K562 (cell line): Measurements from ENCODE around the gene ZNF428. TPM values are rescaled to one million over a fixed set of nuclear protein-coding genes. Genes with fewer than 3 reads are reported as not detected.
A peak's percentile ranks its signal among the peaks of the same experiment; 100 is the strongest.

Experiments
- ATAC-seq: fragments of 200-7000 bp; cut with Tn5 transposase; 3 replicates; pipeline ENCODE4 v1.9.1; 2020; ENCODE audit warnings: moderate library complexity
- BruUV-seq: library from RNA; stranded (reverse); fragments of 400-500 nt; replicated peaks from 2 replicates; lab custom pipeline; 2021; lab: Mats Ljungman, UMichigan
- CTCF ChIA-PET: fragments of 300-600 bp; formaldehyde crosslinking; extraction: SDS; loops from one replicate; lab custom pipeline; 2021; ENCODE audit warnings: low intra/inter-chr PET ratio; lab: Yijun Ruan, JAX
- POLR2A ChIA-PET: fragments of 300-600, 350-650 bp; sonication (Branson Sonifier 250); formaldehyde crosslinking; extraction: SDS; loops from one replicate; lab custom pipeline; 2021; ENCODE audit warnings: antibody characterized with exemption, inconsistent platforms; lab: Yijun Ruan, JAX
- DNase-seq, 4 experiments: peaks; one replicate each; pipeline versions ENCODE4 v3.0.0 to v3.0.0-alpha.2; 2011 to 2018; ENCODE audit warnings: low spot score in 3 of 4, mixed read lengths in 3 of 4; ENCODE audit errors: extremely low read depth in 1 of 4
- FAIRE-seq: peaks from 2 replicates; lab custom pipeline; 2011; peaks lifted over from hg19 to GRCh38; lab: Jason Lieb, UNC
- H2AFZ ChIP-seq: 2 replicates; pipeline ENCODE4 v1.6.0; 2011; ENCODE audit warnings: low read depth, low read length, control low read depth, inconsistent platforms
- H3K27ac ChIP-seq: fragments of 200-600 bp; 3 replicates; pipeline ENCODE4 v1.8.0; 2011; ENCODE audit warnings: low read depth, mild to moderate bottlenecking, control low read depth, inconsistent platforms, low read length, moderate library complexity, mixed read lengths; ENCODE audit errors: extremely low read depth
- H3K27me3 ChIP-seq, 2 experiments: fragments of 300-600 bp in 1 of 2; 2 replicates in 1 of 2; 3 replicates in 1 of 2; pipeline versions ENCODE4 v1.6.0 to v1.8.0; 2011; ENCODE audit warnings: inconsistent platforms in 2 of 2, low read length in 2 of 2, mild to moderate bottlenecking in 1 of 2, mixed read lengths in 1 of 2, moderate library complexity in 1 of 2; ENCODE audit not compliant: control insufficient read depth in 2 of 2, insufficient read depth in 2 of 2
- H3K36me3 ChIP-seq: fragments of 300-600 bp; 3 replicates; pipeline ENCODE4 v1.8.0; 2011; ENCODE audit warnings: mild to moderate bottlenecking, low read length, inconsistent platforms; ENCODE audit not compliant: control insufficient read depth, insufficient read depth
- H3K4me1 ChIP-seq, 2 experiments: fragments of 200-600 bp in 1 of 2; replicated peaks in 1 of 2; 2 replicates in 1 of 2; 3 replicates in 1 of 2; pipeline versions ENCODE4 v1.5.1 to v1.8.0; 2011; ENCODE audit warnings: inconsistent platforms in 2 of 2, low read length in 2 of 2, mild to moderate bottlenecking in 1 of 2, mixed read lengths in 1 of 2, moderate library complexity in 1 of 2; ENCODE audit not compliant: control insufficient read depth in 2 of 2, insufficient read depth in 2 of 2
- H3K4me2 ChIP-seq: 2 replicates; pipeline ENCODE4 v1.6.1; 2011; ENCODE audit warnings: low read length, control low read depth, inconsistent platforms, mixed read lengths; ENCODE audit not compliant: insufficient read depth
- H3K4me3 ChIP-seq: fragments of 200-600 bp; sonication (generic), shearing (Covaris generic); 2 replicates; pipeline ENCODE4 v1.5.1; 2016; ENCODE audit warnings: control low read depth, inconsistent platforms
- H3K79me2 ChIP-seq: fragments of 200-600 bp; 3 replicates; pipeline ENCODE4 v1.8.0; 2011; ENCODE audit warnings: low read length, inconsistent platforms; ENCODE audit not compliant: control insufficient read depth, insufficient read depth
- H3K9ac ChIP-seq, 2 experiments: 2 replicates each; pipeline versions ENCODE4 v1.6.0 to v1.6.1; 2011; ENCODE audit warnings: low read depth in 2 of 2, low read length in 2 of 2, control low read depth in 1 of 2, inconsistent platforms in 1 of 2, mild to moderate bottlenecking in 1 of 2, mixed read lengths in 1 of 2; ENCODE audit not compliant: insufficient read depth in 1 of 2
- H3K9me1 ChIP-seq: one replicate; pipeline ENCODE4 v1.6.0; 2011; ENCODE audit warnings: inconsistent platforms, mild to moderate bottlenecking, low read length, moderate library complexity; ENCODE audit not compliant: control insufficient read depth, insufficient read depth
- H3K9me3 ChIP-seq: replicated peaks from 2 replicates; pipeline ENCODE4 v1.5.1; 2011; ENCODE audit warnings: low read depth, low read length, inconsistent platforms; ENCODE audit not compliant: control insufficient read depth, insufficient read depth
- H4K20me1 ChIP-seq: replicated peaks from 2 replicates; pipeline ENCODE4 v1.6.1; 2011; ENCODE audit warnings: low read length, inconsistent platforms, mixed read lengths; ENCODE audit not compliant: control insufficient read depth, insufficient read depth
- ARHGAP35 ChIP-seq: fragments of 450-650 bp; IDR thresholded peaks from 2 replicates; pipeline ENCODE4 v1.6.1; 2018; ENCODE audit not compliant: partially characterized antibody
- ELF1 ChIP-seq: fragments of 200-800 bp; sonication (Bioruptor generic); IDR thresholded peaks from 2 replicates; pipeline ENCODE4 v1.6.1; 2016; ENCODE audit warnings: missing genetic modification characterization, missing compliant biosample characterization
- FUS ChIP-seq: fragments of 200-400 bp; formaldehyde crosslinking; optimal IDR thresholded peaks from 2 replicates; pipeline ENCODE3; 2017; ENCODE audit warnings: low read depth, low read length
- POLR2G ChIP-seq: fragments of 200-400 bp; formaldehyde crosslinking; IDR thresholded peaks from 2 replicates; pipeline ENCODE4 v1.6.1; 2017; ENCODE audit warnings: low read depth, mild to moderate bottlenecking, antibody characterized with exemption, low read length, moderate library complexity
- RBFOX2 ChIP-seq: fragments of 200-400 bp; formaldehyde crosslinking; IDR thresholded peaks from 2 replicates; pipeline ENCODE4 v1.6.1; 2017; ENCODE audit warnings: low read depth, mild to moderate bottlenecking, low read length, moderate library complexity
- WGBS: fragments of 100-300 bp; shearing (Covaris generic); methylation state at CpG from one replicate; pipeline ENCODE4 v1.1.6; 2016; ENCODE audit warnings: low coverage, mixed read lengths; ENCODE audit not compliant: insufficient coverage; ENCODE audit errors: missing lambda C conversion rate; 5-methylcytosine and 5-hydroxymethylcytosine counted together
- in situ Hi-C: fragments of 300-500 bp; cut with MboI; formaldehyde crosslinking; loops from 4 replicates; pipeline ENCODE4 v1.15.0; 2018; ENCODE audit warnings: inconsistent platforms, mixed read lengths
- intact Hi-C: fragments of 100-400 bp; cut with micrococcal nuclease; formaldehyde crosslinking; loops from 2 replicates; pipeline ENCODE4 v1.14.2; 2022
- polyA plus RNA-seq, 8 experiments: library from polyadenylated mRNA; depleted of rRNA in 4 of 8; stranded (reverse) in 5 of 8; unstranded in 3 of 8; fragments of >200 nt; fragmentation: Nextera tagmentation in 2 of 8; fragmentation: Illumina TruSeq in 1 of 8; extraction: Ambion mirVana in 2 of 8; extraction: Trizol in 1 of 8; gene quantifications; 2 replicates each; pipeline versions ENCODE4 v1.2.1 to v1.2.3, GENCODE V29; 2011 to 2014; ENCODE audit warnings: inconsistent platforms in 1 of 8, missing spikeins in 1 of 8
- total RNA-seq, 7 experiments: library from RNA; depleted of rRNA in 6 of 7; stranded (reverse); fragments of >200 nt in 6 of 7; fragmentation: Illumina TruSeq in 2 of 7; extraction: Trizol in 2 of 7; gene quantifications; 2 replicates each; pipeline versions ENCODE4 v1.2.1 to v1.2.3, GENCODE V29; 2011 to 2021; ENCODE audit warnings: low replicate concordance in 1 of 7

Gene ZNF428
- total and polyA plus RNA-seq, 9 of the 15 experiments (the other 6 are each of a cell fraction or from before 2014, with no cell fraction given), result 0.15 to 85.7 (median 15.9) TPM

- Histone ChIP-seq H4K20me1 (no peaks in the 10 kb centered on the region), H2AFZ (no peak overlapping the region), H3K4me3 (no peak overlapping the region), H3K9me3 (no peaks in the 10 kb centered on the region), H3K9me1 (peaks cover 6% of the 10 kb centered on the region), H3K79me2 (peaks cover 8% of the 10 kb centered on the region; the same call in 2 of the 3 replicates), H3K27ac (no peak overlapping the region), H3K27me3 (no peaks in the 10 kb centered on the region), H3K4me2 (no peak overlapping the region), H3K9ac (0 out of 4 replicates have a peak overlapping the region, but pooled peaks of 1 of the 2 experiments have one; percentile 36), H3K36me3 (peaks cover 41% of the 10 kb centered on the region; the same call in 2 of the 3 replicates), H3K4me1 (peaks cover 20 to 26% of the 10 kb centered on the region in 2 experiments)
- FAIRE-seq (no peak), DNase-seq (no peak), ATAC-seq (no peak)
- TF ChIP-seq ELF1 (tag), result no peak
- 0 out of 2 replicates have a peak, but pooled peaks have one; percentile 34 for TF ChIP-seq RBFOX2
- TF ChIP-seq FUS, result no peak
- peak; percentile 28 for TF ChIP-seq ARHGAP35
- peak; percentile 59; the same call in 1 of the 2 replicates for TF ChIP-seq POLR2G
- ChIA-PET POLR2A (interaction anchor here (4.2 to 8.7 kb wide), 2 partner anchors 8 to 10 kb away, joined by 35 to 60 read pairs; partner anchors contain the start of genes IRGQ and ZNF576), CTCF (no interaction called here)
- in situ Hi-C loops, result no loop called here
- BruUV-seq, result TSS peak; percentile 62
- intact Hi-C loops, result no loop called here
- WGBS, result 87% methylated on average over 10 of the region's 28 CpGs
Measured at GRCh38 chr19:43607238-43608205, 11.9 kb downstream of the ZNF428 start.
